Bronchial epithelial cell (primary cell): Measurements from ENCODE around the gene KCNMB2. TPM values are rescaled to one million over a fixed set of nuclear protein-coding genes. Genes with fewer than 3 reads are reported as not detected.
"Not testable (repeated sequence)": the region's sequence is repeated elsewhere in the genome, so short reads cannot be mapped to it uniquely, and the experiment has no call there.

Experiments used
- DNase-seq: peaks from one replicate; pipeline ENCODE4 v3.0.0-alpha.2; 2010; ENCODE audit warnings: low read depth
- FAIRE-seq: peaks from 2 replicates; lab custom pipeline; 2011; peaks lifted over from hg19 to GRCh38; lab: Jason Lieb, UNC
- H3K27me3 ChIP-seq: 2 replicates; pipeline ENCODE4 v1.5.1; 2011; ENCODE audit warnings: low read length; ENCODE audit not compliant: control insufficient read depth, insufficient read depth
- H3K36me3 ChIP-seq: 2 replicates; pipeline ENCODE4 v1.5.1; 2011; ENCODE audit warnings: low read length; ENCODE audit not compliant: control insufficient read depth, insufficient read depth
- H3K4me3 ChIP-seq: 2 replicates; pipeline ENCODE4 v1.5.1; 2011; ENCODE audit warnings: mild to moderate bottlenecking, low read depth, low read length, control low read depth
- CTCF ChIP-seq: IDR thresholded peaks from 2 replicates; pipeline ENCODE4 v1.5.1; 2011; ENCODE audit warnings: mild to moderate bottlenecking, moderate library complexity, low read length, control low read depth, inconsistent platforms; ENCODE audit not compliant: insufficient read depth, severe bottlenecking
- total RNA-seq: library from RNA; depleted of rRNA; stranded (reverse); fragments of >200 nt; gene quantifications from 2 replicates; pipeline ENCODE4 v1.2.1, GENCODE V29; 2014

The KCNMB2 gene
- total RNA-seq, 1 donor from 2014 or later: not detected

DNA sequence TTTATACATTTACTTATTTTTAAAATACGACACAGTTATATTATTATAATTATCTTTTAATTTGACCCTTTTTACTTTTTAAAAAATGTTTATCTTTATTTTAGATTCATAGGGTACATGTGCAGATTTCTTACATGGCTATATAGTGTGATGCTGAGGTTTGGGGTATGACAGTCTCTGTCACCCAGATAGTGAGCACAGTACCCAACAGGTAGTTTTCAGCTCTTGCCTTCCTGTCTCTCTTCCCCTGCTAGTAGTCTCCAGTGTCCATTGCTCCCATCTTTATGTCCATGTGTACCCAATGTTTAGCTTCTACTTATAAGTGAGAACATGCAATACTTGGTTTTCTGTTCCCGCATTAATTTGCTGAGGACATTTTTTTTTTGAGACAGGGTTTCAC lies 21.8 kb upstream of the KCNMB2 start:
- Histone ChIP-seq H3K36me3 (no peaks in the 10 kb centered on the region), H3K27me3 (no peaks in the 10 kb centered on the region), H3K4me3 (no peak overlapping the region)
- FAIRE-seq: no peak
- no peak for TF ChIP-seq CTCF
- no peak for DNase-seq

- not testable (repeated sequence) for H3K36me3 ChIP-seq, FAIRE-seq, DNase-seq, H3K4me3 ChIP-seq, H3K27me3 ChIP-seq
Observed at GRCh38 chr3:178515076-178515744, 21.0 kb upstream of the KCNMB2 start.

- TF ChIP-seq CTCF: no peak
- FAIRE-seq (no peak), DNase-seq (no peak)
- H3K36me3 ChIP-seq: no peaks in the 10 kb centered on the region
- no peak overlapping the region for H3K4me3 ChIP-seq
- H3K27me3 ChIP-seq: no peaks in the 10 kb centered on the region
Observed at GRCh38 chr3:178517665-178518334, 18.4 kb upstream of the KCNMB2 start.

- FAIRE-seq (no peak), DNase-seq (peak; percentile 12)
- H3K36me3 ChIP-seq: no peaks in the 10 kb centered on the region
- no peak for TF ChIP-seq CTCF
- no peak overlapping the region for H3K4me3 ChIP-seq
- no peaks in the 10 kb centered on the region for H3K27me3 ChIP-seq
Observed at GRCh38 chr3:178518660-178519396, 17.4 kb upstream of the KCNMB2 start.

GRCh38 chr3:178519701-178520100 lies 16.5 kb upstream of the KCNMB2 start:
- no peak for FAIRE-seq
- DNase-seq: no peak
- Histone ChIP-seq H3K36me3 (no peaks in the 10 kb centered on the region), H3K4me3 (no peak overlapping the region), H3K27me3 (no peaks in the 10 kb centered on the region)
- no peak for TF ChIP-seq CTCF

- Histone ChIP-seq H3K27me3 (no peaks in the 10 kb centered on the region), H3K36me3 (no peaks in the 10 kb centered on the region), H3K4me3 (no peak overlapping the region)
- no peak for TF ChIP-seq CTCF
- FAIRE-seq (no peak), DNase-seq (no peak)
Observed at GRCh38 chr3:178520451-178520850, 15.8 kb upstream of the KCNMB2 start.
